HG03095 (cell line): ENCODE results near the gene RBM15.

Source experiments
- ATAC-seq: cut with Tn5 transposase; IDR thresholded peaks from one replicate; pipeline ENCODE4 v1.9.1; 2021; ENCODE audit warnings: moderate library complexity; ENCODE audit not compliant: unreplicated experiment

RBM15 gene

GRCh38 chr1:110338886-110339406 lies at the start of gene RBM15:
Gene RBM15 (plus strand): TSS chr1:110339377. CDS start chr1:110339406, 29 bp downstream.
- peak; percentile 66 for ATAC-seq

- ATAC-seq: no peak
Observed at GRCh38 chr1:110291241-110292030, 47.7 kb upstream of the RBM15 start.

GRCh38 chr1:110292031-110292741 lies 47.0 kb upstream of the RBM15 start:
- ATAC-seq: no peak

GRCh38 chr1:110293601-110294104 lies 45.5 kb upstream of the RBM15 start:
- ATAC-seq: no peak

- no peak for ATAC-seq
Observed at GRCh38 chr1:110294308-110294707, 44.9 kb upstream of the RBM15 start.

GRCh38 chr1:110298991-110299390 lies 40.2 kb upstream of the RBM15 start:
- ATAC-seq: no peak

GRCh38 chr1:110300412-110301085 lies 38.6 kb upstream of the RBM15 start:
- no peak for ATAC-seq

GRCh38 chr1:110302836-110303235 lies 36.3 kb upstream of the RBM15 start:
- ATAC-seq: no peak

- ATAC-seq: no peak
Observed at GRCh38 chr1:110305900-110306420, 33.2 kb upstream of the RBM15 start.

- ATAC-seq: no peak
Observed at GRCh38 chr1:110307239-110307974, 31.8 kb upstream of the RBM15 start.

- no peak for ATAC-seq
Observed at GRCh38 chr1:110308247-110308646, 30.9 kb upstream of the RBM15 start.

- ATAC-seq: no peak
Observed at GRCh38 chr1:110309139-110309538, 30.0 kb upstream of the RBM15 start.

GRCh38 chr1:110309767-110310166 lies 29.4 kb upstream of the RBM15 start:
- no peak for ATAC-seq

GRCh38 chr1:110310300-110310699 lies 28.9 kb upstream of the RBM15 start:
- ATAC-seq: no peak

- ATAC-seq: no peak
Observed at GRCh38 chr1:110312188-110313121, 26.7 kb upstream of the RBM15 start.

- ATAC-seq: no peak
Observed at GRCh38 chr1:110316735-110317134, 22.4 kb upstream of the RBM15 start.

GRCh38 chr1:110318046-110318445 lies 21.1 kb upstream of the RBM15 start:
- ATAC-seq: no peak

- no peak for ATAC-seq
Observed at GRCh38 chr1:110319332-110320167, 19.6 kb upstream of the RBM15 start.
